ENCODE results near the gene ANGPTL2.

ANGPTL2 gene

DNA sequence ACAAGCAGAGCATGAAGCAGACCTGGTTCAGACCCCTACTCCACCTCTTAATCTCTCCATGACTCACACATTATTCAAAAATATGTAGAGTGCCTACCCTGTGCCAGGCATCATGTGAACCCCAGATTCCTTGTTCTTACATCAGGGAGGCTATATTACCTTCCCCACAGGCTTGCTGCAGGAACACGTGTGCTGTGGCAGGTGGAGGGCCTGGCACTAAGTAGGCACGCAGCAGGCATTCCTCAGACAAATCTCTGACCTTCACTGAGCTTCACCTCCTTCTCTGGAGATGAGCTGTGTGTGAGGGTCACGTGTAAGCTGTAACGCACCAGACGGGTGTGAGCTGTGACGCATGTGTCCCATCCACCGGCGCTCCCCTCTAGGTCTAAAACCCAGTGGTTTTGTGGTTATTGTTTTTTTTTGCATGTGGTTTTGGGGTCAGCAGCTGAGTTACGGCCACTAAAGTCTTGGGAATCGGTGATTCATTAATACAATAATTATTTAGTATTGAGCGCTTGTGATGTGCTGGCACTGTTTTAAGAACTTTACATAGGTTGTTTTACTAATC, 30.3 kb downstream of the ANGPTL2 start:
- FAIRE-seq: no peak
- TF ChIP-seq SPI1 (IDR thresholded peaks at IDR 0.05; ENCODE audit: low read depth, low read length): no peak
- no peak for TF ChIP-seq POLR2AphosphoS5 (IDR thresholded peaks at IDR 0.05; ENCODE audit: low read depth, low read length)
- no peak for TF ChIP-seq PAX5 (IDR thresholded peaks at IDR 0.05; ENCODE audit: insufficient read depth, low read length, severe bottlenecking)
- TF ChIP-seq POLR2A (IDR thresholded peaks at IDR 0.05; ENCODE audit: low read depth, low read length): no peak
- TF ChIP-seq TAF1 (IDR thresholded peaks at IDR 0.05; ENCODE audit: low read depth, low read length): no peak
- TF ChIP-seq POU2F2 (IDR thresholded peaks at IDR 0.05; ENCODE audit: low read depth, low read length): no peak
- DNase-seq (ENCODE audit: insufficient read length, low spot score): no peak

DNA sequence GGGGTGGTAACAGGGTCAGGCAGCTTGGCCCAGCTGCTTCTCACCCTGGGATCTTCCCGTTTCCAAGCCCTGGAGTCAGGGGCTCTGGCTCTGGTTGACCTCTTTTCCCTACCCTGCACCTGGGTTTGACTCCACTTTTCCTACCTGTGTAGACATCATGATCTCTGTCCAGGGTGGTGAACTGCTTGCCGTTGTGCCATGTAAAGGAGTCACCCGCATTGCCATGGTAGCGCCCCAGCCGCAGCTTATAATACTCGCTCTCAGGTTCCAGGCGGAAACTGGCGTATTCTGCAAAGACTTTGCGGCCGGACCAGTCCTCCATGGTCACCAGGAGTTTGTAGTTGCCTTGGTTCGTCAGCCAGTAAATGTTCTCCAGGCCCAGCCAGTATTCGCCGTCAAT, 30.9 kb downstream of the ANGPTL2 start:
- DNase-seq (ENCODE audit: insufficient read length, low spot score): no peak

GRCh38 chr9:127090341-127090985, 32.0 kb downstream of the ANGPTL2 start:
- no peak for TF ChIP-seq POU2F2 (IDR thresholded peaks at IDR 0.05; ENCODE audit: low read depth, low read length)
- TF ChIP-seq SPI1 (IDR thresholded peaks at IDR 0.05; ENCODE audit: low read depth, low read length): no peak
- TF ChIP-seq TAF1 (IDR thresholded peaks at IDR 0.05; ENCODE audit: low read depth, low read length): no peak
- no peak for TF ChIP-seq POLR2A (IDR thresholded peaks at IDR 0.05; ENCODE audit: low read depth, low read length)
- no peak for TF ChIP-seq PAX5 (IDR thresholded peaks at IDR 0.05; ENCODE audit: insufficient read depth, low read length, severe bottlenecking)
- TF ChIP-seq POLR2AphosphoS5 (IDR thresholded peaks at IDR 0.05; ENCODE audit: low read depth, low read length): no peak
- FAIRE-seq (no peak), DNase-seq (ENCODE audit: insufficient read length, low spot score) (no peak)

More for the DNA sequence above, 30.9 kb downstream of the ANGPTL2 start:
- no peak for FAIRE-seq
- TF ChIP-seq POLR2AphosphoS5 (IDR thresholded peaks at IDR 0.05; ENCODE audit: low read depth, low read length): no peak
- no peak for TF ChIP-seq POU2F2 (IDR thresholded peaks at IDR 0.05; ENCODE audit: low read depth, low read length)
- TF ChIP-seq POLR2A (IDR thresholded peaks at IDR 0.05; ENCODE audit: low read depth, low read length): no peak
- TF ChIP-seq PAX5 (IDR thresholded peaks at IDR 0.05; ENCODE audit: insufficient read depth, low read length, severe bottlenecking): no peak
- no peak for TF ChIP-seq SPI1 (IDR thresholded peaks at IDR 0.05; ENCODE audit: low read depth, low read length)

GRCh38 chr9:127089631-127090081, 32.8 kb downstream of the ANGPTL2 start:
- TF ChIP-seq POLR2AphosphoS5 (IDR thresholded peaks at IDR 0.05; ENCODE audit: low read depth, low read length) (no peak), SPI1 (IDR thresholded peaks at IDR 0.05; ENCODE audit: low read depth, low read length) (no peak), POU2F2 (IDR thresholded peaks at IDR 0.05; ENCODE audit: low read depth, low read length) (no peak), POLR2A (IDR thresholded peaks at IDR 0.05; ENCODE audit: low read depth, low read length) (no peak), TAF1 (IDR thresholded peaks at IDR 0.05; ENCODE audit: low read depth, low read length) (no peak), PAX5 (IDR thresholded peaks at IDR 0.05; ENCODE audit: insufficient read depth, low read length, severe bottlenecking) (no peak)
- FAIRE-seq: no peak
- no peak for DNase-seq (ENCODE audit: insufficient read length, low spot score)

DNA sequence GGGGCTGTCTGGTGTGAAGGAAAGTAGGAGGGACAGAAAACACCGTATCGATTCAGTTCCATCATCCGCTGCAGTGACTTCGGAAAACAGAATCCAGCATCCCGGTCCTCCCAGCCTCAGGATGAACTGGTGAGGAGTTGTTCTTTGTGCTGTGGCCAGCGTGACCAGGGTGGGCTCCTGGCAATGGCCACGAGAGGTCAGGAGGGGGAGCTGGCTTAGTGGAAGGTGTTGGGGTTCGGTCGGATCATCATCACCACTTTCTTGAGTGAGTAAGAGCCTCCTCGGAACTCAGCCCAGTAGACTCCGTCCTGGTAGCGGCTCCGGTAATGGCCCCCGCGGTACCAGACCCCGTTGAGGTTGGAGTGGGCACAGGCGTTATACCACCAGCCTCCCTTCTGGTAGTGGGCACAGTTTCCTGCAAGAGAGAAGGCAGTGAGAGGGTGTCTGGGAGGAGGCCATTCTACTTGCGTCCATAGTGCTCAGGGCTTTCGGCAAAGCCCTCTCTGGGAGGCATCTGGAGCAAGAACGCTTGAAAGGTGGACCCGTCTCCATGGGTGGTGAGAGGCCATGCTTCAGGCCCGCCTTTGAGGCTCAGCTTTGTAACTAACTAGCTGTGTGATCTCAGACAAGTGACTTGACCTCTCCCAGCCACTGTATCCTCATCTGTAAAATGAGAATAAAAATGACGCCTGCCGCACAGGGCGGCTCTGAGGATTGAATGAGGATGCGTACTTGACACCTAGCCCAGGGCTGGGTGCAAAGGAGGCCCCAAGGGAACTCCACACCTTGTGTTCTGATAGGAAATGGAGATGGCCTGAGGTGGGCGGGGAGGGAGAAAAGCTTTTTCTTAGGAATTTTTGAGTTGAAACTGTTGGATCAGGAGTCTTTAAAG, 33.5 kb downstream of the ANGPTL2 start:
- TF ChIP-seq POU2F2 (IDR thresholded peaks at IDR 0.05; ENCODE audit: low read depth, low read length) (no peak), POLR2A (IDR thresholded peaks at IDR 0.05; ENCODE audit: low read depth, low read length) (no peak), PAX5 (IDR thresholded peaks at IDR 0.05; ENCODE audit: insufficient read depth, low read length, severe bottlenecking) (no peak), SPI1 (IDR thresholded peaks at IDR 0.05; ENCODE audit: low read depth, low read length) (no peak), POLR2AphosphoS5 (IDR thresholded peaks at IDR 0.05; ENCODE audit: low read depth, low read length) (no peak), TAF1 (IDR thresholded peaks at IDR 0.05; ENCODE audit: low read depth, low read length) (no peak)
- DNase-seq (ENCODE audit: insufficient read length, low spot score) (no peak), FAIRE-seq (no peak)

- TF ChIP-seq TAF1 (IDR thresholded peaks at IDR 0.05; ENCODE audit: low read depth, low read length) (no peak), POU2F2 (IDR thresholded peaks at IDR 0.05; ENCODE audit: low read depth, low read length) (no peak), SPI1 (IDR thresholded peaks at IDR 0.05; ENCODE audit: low read depth, low read length) (no peak), PAX5 (IDR thresholded peaks at IDR 0.05; ENCODE audit: insufficient read depth, low read length, severe bottlenecking) (no peak), POLR2AphosphoS5 (IDR thresholded peaks at IDR 0.05; ENCODE audit: low read depth, low read length) (no peak), POLR2A (IDR thresholded peaks at IDR 0.05; ENCODE audit: low read depth, low read length) (no peak)
- FAIRE-seq (no peak), DNase-seq (ENCODE audit: insufficient read length, low spot score) (no peak)
Observed at GRCh38 chr9:127087836-127088235, 34.6 kb downstream of the ANGPTL2 start.

DNA sequence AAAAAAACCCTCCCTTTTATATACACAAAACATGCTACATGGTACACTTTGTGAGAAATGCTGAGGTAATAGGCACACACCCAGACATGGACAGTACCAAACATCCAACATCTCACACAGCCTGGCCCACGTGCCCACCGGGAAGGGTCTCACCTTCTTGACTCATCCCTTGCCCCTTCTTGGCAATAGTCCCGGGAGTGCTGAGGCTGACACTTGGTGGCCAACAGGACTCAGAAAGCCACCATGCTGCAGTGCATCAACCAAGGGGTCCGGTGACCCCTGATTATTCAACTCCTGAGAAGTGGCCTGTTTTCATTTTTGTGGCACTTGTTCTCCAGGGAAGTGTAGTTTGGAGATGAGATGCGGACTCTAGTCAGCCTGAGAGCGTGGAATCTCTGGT, 35.0 kb downstream of the ANGPTL2 start:
- FAIRE-seq: no peak
- TF ChIP-seq POLR2AphosphoS5 (IDR thresholded peaks at IDR 0.05; ENCODE audit: low read depth, low read length): no peak
- TF ChIP-seq POU2F2 (IDR thresholded peaks at IDR 0.05; ENCODE audit: low read depth, low read length): no peak
- no peak for TF ChIP-seq PAX5 (IDR thresholded peaks at IDR 0.05; ENCODE audit: insufficient read depth, low read length, severe bottlenecking)
- TF ChIP-seq TAF1 (IDR thresholded peaks at IDR 0.05; ENCODE audit: low read depth, low read length): no peak
- no peak for TF ChIP-seq POLR2A (IDR thresholded peaks at IDR 0.05; ENCODE audit: low read depth, low read length)
- no peak for TF ChIP-seq SPI1 (IDR thresholded peaks at IDR 0.05; ENCODE audit: low read depth, low read length)

GRCh38 chr9:127086771-127087170, 35.7 kb downstream of the ANGPTL2 start:
- no peak for TF ChIP-seq SPI1 (IDR thresholded peaks at IDR 0.05; ENCODE audit: low read depth, low read length)
- TF ChIP-seq TAF1 (IDR thresholded peaks at IDR 0.05; ENCODE audit: low read depth, low read length): no peak
- no peak for TF ChIP-seq POLR2A (IDR thresholded peaks at IDR 0.05; ENCODE audit: low read depth, low read length)
- no peak for TF ChIP-seq POLR2AphosphoS5 (IDR thresholded peaks at IDR 0.05; ENCODE audit: low read depth, low read length)
- no peak for TF ChIP-seq PAX5 (IDR thresholded peaks at IDR 0.05; ENCODE audit: insufficient read depth, low read length, severe bottlenecking)
- no peak for TF ChIP-seq POU2F2 (IDR thresholded peaks at IDR 0.05; ENCODE audit: low read depth, low read length)
- DNase-seq (ENCODE audit: insufficient read length, low spot score): no peak
- FAIRE-seq: no peak

More for the DNA sequence above, 35.0 kb downstream of the ANGPTL2 start:
- no peak for DNase-seq (ENCODE audit: insufficient read length, low spot score)

- no peak for FAIRE-seq
- DNase-seq (ENCODE audit: insufficient read length, low spot score): no peak
- TF ChIP-seq POU2F2 (IDR thresholded peaks at IDR 0.05; ENCODE audit: low read depth, low read length): no peak
- no peak for TF ChIP-seq SPI1 (IDR thresholded peaks at IDR 0.05; ENCODE audit: low read depth, low read length)
- TF ChIP-seq PAX5 (IDR thresholded peaks at IDR 0.05; ENCODE audit: insufficient read depth, low read length, severe bottlenecking): no peak
- no peak for TF ChIP-seq POLR2A (IDR thresholded peaks at IDR 0.05; ENCODE audit: low read depth, low read length)
- TF ChIP-seq TAF1 (IDR thresholded peaks at IDR 0.05; ENCODE audit: low read depth, low read length): no peak
- TF ChIP-seq POLR2AphosphoS5 (IDR thresholded peaks at IDR 0.05; ENCODE audit: low read depth, low read length): no peak
Observed at GRCh38 chr9:127085186-127085585, 37.2 kb downstream of the ANGPTL2 start.
